Activated naive CD4-positive, alpha-beta T cell (primary cell): Measurements from ENCODE around the gene ITGAL.

Source experiments
- DNase-seq, 4 experiments: peaks; one replicate each; lab custom pipeline; 2025; lab: John Stamatoyannopoulos, UW

Gene ITGAL

DNA sequence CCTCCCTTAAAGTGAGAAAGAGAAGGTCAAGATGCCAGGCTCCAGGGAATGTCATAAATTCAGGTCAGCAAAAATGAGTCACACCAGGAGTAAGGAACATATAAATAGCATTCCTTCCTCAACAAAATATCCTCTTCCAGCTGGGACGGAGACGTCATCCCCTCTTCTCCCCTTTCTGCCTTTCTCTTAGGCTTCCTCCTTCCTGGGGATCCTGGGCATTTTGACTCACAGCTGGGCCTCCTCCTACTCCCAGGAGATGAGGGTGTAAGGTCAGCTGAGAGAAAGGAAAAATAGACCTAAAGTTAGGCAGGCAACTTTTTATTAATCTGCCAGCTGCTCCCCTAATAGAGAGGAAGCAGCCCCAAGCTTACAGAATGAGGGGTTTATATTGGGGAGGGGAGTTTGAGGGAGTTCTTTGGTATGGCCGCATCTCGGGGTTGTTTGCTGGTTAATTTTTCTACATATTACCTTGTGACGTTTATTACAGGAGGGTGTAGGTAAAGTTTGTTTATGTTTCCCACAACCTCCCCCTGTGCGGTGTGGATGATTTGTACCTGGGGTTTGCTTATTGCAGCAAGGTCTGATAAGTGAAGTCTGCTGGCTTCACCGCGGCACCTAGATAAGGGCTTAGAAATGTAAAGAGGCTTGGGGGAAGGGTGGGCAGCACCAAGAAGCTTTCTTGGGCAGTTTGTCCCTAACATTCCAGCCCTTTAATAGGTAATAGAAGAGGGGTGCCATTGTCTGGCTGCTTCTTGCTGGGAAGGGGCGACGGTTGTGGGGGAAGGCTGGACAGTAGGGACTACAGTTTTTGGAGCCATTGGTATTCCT, 69.2 kb downstream of the ITGAL start:
- no peak for DNase-seq

DNA sequence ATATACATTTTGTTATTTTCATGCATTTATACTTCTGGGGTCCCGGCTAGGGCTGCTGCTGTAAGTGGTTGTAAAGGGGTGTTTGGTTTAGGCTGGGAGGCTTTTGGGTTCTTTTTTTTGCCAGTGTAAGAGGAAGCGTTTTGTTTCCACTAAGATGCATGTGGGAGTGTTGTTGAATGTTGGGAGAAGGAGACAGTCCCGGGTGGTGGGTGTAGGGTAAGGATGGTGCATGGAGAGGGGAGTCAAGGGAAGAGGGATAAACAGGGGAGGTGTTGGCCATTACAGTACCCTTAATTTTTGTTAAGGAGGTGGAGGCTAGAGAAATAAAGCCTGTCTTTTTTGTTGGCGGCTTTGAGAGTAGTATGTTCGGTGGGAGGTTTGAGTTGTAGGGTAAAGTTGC, 70.5 kb downstream of the ITGAL start:
- DNase-seq: no peak

DNA sequence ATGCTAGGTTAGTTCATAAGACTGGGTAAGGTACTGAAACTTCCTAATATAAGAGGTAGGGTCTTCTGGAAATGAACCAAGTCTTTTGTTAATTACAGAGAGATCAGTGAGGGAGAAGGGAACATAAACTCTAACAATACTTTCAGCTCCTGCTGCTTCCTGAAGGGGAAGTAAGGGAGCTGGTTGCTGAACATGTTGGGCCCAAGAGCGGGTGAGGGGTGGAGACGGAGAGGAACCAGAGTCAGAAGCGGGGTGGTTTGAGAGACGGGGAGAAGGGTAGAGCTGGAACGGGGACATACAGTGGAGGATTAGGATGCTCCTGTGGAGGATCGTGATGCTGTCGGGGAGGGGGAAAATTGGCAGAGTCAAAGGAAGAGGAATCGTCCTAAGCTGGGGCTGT, 73.6 kb downstream of the ITGAL start:
- DNase-seq: no peak

DNA sequence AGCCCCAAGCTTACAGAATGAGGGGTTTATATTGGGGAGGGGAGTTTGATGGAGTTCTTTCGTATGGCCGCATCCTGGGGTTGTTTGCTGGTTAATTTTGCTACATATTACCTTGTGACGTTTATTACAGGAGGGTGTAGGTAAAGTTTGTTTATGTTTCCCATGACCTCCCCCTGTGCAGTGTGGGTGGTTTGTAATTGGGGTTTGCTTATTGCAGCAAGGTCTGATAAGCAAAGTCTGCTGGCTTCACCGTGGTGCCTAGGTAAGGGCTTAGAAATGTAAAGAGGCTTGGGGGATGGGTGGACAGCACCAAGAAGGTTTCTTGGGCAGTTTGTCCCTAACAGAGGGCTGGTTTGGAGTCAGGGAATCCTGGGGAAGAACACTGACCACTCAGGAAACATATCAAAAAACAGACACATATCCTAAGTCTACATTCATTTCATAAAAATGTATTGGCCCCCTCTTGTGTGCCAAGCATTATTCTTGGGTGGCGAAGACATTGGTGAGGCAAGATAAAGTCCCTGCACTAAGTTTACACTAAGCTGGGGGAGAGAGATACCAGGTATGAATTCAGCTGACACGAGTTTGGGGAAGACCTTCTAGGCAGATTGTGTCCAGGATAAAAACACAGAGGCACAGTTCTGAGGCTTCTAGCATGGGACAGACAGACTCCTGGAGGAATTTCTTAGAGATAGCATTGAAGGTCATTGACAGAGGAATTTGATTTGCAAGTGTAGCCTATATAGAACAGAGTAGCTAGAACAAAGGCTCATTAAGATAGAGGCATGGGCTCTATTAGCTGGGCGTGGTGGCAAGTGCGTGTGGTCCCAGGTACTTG, 76.1 kb downstream of the ITGAL start:
- DNase-seq: no peak

DNA sequence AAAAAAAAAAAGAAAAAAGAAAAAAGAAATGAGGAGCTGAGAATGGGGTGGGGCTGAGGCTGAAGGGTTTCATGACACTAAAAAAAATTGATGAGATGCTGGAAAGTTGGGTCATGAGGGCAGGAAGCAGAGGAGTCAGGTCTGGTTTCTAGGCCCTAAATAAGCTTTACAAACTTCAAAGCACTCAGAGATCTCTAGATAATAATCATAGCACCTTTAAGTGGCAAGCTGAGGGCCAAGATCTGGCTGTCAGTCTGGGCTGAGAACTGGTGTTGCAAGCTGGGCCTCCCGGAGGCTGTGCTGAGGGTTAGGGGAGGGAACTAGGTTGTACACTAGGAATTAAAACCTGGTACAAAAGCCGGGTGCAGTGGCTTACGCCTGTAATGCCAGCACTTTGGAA, 79.2 kb downstream of the ITGAL start:
- DNase-seq: peak in 1 of 4 experiments; percentile 14

DNA sequence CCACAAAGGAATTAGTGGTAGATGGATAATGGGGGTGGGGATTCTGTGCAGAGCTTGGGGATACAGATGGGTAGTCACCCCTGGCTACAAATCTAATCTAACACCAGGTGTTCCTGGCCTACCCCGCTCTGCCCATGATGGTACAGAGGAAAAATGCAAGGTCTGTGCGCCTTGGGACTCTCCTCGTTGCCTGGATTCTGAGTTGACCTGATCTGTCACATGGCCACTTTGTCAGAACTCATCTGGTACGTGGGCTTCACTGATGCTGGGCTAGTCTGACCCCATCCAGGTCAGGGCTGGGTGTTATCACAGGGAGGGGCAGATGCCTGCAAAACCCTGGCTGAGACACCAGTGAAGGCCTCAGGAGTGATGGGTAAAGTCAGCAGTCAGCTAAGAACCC, 80.4 kb downstream of the ITGAL start:
- no peak for DNase-seq

DNA sequence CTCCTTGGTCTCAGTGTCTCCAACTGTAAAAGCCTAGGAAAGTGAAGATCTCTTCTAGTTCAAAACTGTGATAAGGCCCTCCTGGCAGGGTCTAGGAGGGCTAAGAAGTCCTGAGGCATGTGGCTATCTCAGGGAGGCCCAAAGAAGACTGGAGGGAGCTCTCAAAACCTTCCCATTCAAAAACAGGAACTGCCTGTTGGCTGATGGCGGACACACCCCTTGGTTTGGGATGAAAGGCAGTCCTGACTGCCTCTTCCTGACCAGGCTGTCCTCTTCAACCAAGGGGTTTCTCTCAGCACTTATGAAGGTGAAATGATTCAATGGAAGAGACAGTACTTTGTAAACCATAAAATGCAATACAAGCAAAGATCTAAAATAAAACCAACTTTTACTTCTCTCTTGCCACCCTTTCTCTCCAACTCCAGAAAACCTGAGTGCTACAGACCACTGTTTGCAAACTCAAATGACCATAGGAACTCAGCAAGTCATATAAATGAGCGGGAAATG, 80.9 kb downstream of the ITGAL start:
- no peak for DNase-seq

DNA sequence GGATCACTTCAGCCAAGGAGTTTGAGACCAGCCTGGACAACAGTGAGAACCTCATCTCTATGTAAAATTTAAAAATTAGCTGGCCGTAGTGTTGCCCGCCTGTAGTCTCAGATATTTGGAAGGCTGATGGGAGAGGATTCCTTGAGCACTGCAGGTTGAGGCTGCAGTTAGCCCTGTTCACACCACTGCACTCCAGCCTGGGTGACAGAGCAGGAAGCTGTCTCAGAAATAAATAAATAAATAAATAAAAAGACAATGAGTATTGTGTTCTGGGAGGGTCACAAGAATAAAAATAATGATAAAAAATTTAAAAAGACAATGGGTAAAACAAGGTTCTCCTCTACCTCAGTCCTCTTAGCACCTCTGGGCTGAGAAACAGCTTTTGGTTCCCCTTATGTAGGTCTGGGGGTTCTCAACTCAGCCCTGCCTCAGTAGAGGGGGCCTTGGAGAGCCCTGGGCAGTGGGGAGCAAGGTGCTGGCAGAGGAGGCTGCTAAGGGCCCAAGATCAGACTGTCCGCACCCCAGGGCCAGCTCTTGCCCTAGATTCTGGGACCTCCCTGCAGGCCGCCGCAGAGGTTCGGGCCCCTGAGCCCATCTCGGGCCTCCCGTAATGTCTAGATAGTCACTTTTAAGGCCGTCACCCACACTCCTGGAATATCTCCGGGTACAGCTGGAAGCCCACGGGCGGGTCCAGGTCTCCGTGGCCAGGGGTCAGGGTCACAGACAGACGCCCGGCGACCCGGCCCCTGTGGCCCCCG, 82.2 kb downstream of the ITGAL start:
- DNase-seq: no peak

DNA sequence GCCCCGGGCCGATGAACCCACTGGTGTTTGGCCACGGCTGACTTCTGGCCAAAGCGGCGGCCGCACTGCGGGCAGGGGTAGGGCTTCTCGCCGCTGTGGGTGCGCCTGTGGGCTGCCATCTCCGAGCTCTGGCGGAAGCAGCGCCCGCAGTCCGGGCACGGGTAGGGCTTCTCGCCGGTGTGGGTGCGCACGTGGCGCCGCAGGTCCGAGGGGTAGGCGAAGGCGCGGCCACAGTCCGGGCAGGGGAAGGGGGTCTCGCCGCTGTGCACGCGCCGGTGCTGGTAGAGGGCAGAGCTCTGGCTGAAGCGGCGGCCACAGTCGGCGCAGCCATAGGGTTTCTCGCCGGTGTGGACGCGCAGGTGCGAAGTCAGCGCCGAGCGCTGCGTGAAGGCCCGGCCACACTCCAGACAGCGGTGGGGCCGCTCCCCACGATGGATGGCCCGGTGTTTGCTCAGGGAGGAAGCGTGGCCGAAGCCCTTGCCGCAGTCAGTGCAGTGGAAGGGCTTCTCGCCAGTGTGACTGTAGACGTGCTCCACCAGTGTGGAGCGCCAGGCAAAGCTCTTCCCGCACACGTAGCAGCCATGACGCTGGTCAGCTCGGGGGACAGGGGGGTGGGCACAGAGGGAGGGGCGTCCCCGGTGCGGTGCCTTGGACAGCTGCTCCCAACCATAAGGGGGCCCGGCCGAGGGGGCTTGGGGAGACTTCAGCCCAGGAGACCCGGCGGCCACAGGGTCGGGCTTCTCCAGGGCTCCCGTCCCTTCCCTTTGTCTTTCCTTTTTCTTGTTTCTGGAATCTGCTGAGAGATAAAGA, 83.0 kb downstream of the ITGAL start:
- DNase-seq: no peak

DNA sequence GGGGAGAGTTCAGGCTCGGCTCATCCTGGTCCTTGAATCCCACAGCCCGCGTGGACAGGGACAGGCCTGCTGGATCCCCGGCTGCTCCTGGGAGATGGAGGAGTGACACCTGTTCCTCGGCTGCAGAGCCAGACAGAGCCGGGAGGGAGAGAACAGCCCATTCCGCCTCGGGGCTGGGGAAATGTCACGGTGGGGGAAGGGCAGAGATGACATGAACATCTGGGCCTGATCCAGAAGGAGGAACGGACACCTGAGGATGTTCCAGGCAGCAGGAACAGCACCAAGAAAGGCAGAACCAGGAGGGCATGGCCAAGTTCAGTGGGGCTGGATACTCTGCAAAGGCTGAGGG, 83.6 kb downstream of the ITGAL start:
- DNase-seq: no peak

DNA sequence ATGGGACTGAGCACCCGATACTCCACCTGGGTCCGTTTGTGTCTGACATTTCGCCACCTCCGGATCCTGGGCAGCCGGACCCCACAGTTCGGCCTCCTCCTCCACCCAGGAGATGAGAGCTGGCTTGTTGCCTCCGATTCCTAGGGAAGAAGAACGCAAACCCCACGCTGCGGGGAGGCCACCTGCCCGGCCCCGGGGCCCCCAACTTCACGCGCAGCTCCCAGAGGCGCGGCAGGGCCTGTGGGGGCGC, 85.1 kb downstream of the ITGAL start:
- DNase-seq: no peak

DNA sequence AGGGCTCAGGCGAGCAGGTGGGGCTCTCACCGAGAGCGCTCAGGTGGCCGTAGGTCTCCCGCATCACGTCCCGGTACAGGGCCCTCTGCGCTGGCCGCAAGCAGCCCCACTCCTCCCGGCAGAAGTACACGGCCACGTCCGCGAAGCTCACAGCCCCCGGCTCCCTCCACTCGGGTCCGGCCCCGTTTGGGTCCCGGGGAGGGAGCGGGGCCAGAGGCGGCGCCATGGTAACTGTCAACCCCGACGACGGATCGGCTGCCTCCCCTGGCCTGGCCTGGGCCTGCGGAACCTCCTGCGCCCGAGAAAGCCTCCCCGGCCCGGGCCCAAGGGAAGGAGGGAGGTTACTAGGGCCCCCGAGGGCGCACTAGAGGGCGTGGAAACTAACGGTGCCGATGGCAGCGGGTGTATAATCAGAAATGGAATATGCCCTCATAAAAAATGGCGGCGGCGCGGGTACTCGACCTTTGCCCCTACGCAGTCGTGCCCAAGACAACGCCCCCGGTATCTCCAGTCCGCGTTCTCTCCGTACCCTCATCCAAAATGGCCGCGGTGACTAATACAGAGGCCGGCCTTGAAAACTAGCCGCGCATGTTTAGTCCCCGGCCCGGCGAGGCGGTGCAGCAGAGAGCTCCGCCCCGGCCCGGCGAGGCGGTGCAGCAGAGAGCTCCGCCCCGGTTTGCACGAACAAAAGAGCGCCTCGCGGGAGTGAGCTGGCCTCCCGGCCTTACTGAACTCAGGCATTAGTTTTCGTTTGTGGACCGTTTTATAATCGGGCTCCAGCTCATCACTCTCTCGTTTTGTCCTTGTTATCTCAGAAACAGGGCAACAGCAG, 85.6 kb downstream of the ITGAL start, which contains the start of gene ZNF764:
TSS of gene ZNF764 (minus strand) at position 418 of the 832 bp plus-strand sequence. CDS start at position 226, 192 bp downstream.
- DNase-seq: peak; percentile 82 to 93 (median 88)

DNA sequence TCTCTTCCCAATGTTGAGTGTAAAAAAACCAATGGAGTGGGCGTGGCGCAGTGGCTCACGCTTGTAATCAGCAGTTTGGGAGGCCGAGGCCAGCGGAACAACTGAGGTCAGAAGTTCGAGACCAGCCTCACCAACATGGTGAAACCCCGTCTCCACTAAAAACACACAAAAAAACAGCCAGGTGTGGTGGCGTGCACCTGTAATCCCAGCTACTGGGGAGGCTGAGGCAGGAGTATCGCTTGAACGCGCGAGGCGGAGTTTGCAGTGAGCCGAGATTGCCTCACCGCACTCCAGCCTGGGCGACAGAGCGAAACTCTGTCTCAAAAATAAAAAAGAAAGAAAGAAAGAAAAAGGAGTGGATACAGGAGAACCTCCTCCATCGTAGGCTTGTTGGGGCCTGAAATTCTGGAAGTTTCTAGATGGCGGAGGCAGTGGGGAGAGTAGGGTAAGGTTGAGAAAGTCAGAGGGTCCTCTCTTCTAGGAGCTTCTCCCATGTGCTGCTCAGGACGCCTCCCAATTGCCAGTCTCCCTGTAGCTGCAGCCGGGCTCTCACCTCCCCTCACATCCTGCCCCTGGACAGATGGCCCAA, 86.3 kb downstream of the ITGAL start:
- no peak for DNase-seq

DNA sequence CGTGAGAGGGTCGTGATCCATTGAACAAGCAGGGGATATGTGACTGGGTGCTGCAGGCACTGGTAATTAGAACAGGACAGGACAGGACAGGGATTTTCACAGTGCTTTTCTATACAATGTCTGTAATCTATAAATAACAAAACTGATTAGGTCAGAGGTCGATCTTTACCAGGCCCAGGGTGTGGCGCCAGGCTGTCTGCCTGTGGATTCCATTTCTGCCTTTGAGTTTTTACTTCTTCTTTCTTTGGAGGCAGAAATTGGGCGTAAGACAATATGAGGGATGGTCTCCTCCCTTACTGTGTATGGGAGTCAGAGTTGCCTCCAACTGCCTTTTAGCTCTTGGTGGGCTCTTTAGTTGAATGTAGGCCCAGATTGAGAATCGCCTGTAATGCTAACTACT, 87.1 kb downstream of the ITGAL start:
- DNase-seq: no peak

DNA sequence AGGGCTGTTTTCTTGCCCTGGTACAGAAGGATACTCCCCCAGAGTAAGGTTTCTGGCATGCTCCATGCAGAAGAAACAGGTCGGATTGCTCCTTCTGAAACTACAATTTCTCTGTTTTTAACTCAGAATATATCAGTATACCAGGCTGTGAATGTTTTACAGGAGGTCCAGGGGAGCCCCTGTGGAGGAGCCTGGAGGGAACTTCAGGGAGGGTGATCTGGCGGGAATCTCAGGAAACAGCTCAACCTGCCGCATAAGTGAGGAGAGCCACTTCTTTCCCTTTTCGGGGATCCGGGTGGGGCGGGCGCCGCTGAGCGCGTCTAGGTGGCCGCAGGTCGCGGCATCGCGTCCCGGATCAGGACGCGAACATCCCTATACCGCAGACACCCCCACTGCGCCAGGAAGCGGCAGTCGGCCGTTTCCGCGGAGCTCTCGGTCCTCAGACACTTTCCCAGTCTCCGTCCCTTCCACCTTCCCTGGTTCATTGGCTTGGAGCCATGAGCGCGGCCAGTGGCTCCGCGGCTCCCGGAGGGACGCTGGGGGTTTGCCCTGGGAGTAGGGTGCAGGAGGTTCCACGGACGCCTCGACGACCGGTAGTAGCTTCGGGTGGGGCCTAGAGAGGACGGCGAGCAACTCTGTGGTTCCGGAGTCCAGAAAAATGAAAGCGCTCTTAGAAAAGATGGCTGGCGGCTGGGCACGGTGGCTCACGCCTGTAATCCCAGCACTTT, 88.7 kb downstream of the ITGAL start:
- no peak for DNase-seq

DNA sequence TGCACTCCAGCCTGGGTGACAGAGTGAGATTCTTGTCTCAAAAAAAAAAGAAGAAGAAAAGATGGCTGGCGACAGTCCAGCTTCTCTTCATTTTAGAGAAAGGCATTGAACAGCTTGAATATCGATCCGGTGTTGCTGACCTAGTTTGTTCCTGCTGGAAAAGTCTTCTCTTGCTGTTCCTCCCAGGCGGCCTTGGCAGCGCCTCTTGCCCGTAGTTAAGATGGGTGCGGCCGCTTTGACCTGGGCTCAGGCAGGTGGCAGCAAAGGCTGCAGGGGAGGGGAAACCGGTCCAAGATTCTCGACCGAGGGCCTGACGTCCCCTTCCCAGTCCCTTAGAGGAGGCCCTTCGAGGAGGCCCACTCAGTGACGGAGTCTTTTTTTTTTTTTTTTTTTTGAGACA, 89.5 kb downstream of the ITGAL start:
- no peak for DNase-seq

DNA sequence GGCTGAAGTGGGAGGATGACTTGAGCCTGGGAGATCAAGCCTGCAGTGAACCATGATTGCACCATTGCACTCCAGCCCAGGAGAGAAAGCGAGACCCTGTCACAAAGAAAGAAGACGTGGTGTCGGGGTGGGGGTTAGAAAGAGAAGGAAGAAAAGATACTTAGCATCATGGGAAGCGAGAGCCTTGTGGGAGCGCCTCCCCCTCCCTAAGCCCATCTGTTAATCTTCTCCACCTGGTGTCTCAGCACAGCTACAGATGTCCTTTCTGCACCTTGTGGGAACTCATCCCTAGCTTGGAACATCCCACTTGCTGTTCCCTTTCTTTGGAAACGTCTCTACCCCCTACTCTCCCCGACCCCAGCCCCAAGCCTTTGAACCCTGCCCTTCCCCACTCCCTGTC, 93.0 kb downstream of the ITGAL start:
- DNase-seq: no peak

DNA sequence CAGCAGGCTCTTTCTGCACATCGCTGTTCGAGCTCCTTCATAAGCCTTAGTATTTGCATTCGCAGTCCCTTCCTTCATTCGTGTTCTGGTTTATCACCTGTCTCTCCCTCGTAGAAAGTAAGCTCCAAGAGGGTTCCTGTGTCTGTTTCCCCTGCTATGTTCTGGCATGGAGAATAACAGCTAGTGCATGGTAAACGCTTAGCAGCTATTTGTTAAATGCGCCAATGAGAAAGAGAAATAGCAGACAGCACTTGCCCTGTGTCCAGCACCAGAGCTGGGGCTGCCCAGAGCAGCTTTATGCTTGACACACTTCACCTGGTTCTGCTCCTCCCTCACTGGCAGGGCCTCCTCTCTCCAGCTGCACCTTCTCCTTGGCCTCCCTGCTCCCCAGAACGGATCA, 93.4 kb downstream of the ITGAL start:
- no peak for DNase-seq

DNA sequence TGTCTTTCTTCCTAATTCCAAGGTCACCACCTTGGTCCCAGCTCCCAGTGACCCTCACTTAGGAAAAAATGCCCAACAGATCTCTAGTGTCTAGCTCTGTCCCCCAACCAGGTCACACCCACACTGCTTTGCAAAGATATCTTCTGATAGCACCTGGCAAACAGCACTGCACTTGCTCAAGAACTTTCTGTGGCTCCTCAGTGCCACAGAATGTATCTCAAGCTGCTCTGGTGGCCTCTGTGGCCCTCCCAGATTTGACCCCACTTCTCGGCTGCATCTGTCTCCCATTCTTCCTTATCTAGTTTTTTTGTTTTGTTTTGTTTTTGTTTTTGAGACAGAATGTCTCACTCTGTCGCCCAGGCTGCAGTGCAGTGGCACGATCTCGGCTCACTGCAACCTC, 94.0 kb downstream of the ITGAL start:
- no peak for DNase-seq
